GM12878 (cell line): Measurements from ENCODE around the gene GRIN3A.

Experiments used
- BACH1 ChIP-seq: fragments of 450-650 bp; IDR thresholded peaks from 2 replicates; pipeline ENCODE4 v1.6.1; 2017; ENCODE audit warnings: mild to moderate bottlenecking, borderline replicate concordance
- BMI1 ChIP-seq: fragments of 450-650 bp; IDR thresholded peaks from 2 replicates; pipeline ENCODE4 v1.6.1; 2016; ENCODE audit warnings: mild to moderate bottlenecking, moderate library complexity, borderline replicate concordance
- CEBPB ChIP-seq, 2 experiments: fragments of 150-350 bp in 1 of 2; IDR thresholded peaks; 2 replicates each; pipeline ENCODE4 v1.6.1; 2012 to 2014; ENCODE audit warnings: low read depth in 2 of 2, low read length in 2 of 2, borderline replicate concordance in 1 of 2, inconsistent platforms in 1 of 2
- EGR1 ChIP-seq, 2 experiments: IDR thresholded peaks; 1 replicate in 1 of 2; 2 replicates in 1 of 2; pipeline ENCODE4 v1.6.1; 2011 to 2012; ENCODE audit warnings: low read depth in 2 of 2, low read length in 2 of 2, borderline replicate concordance in 1 of 2, mild to moderate bottlenecking in 1 of 2, moderate library complexity in 1 of 2
- NR2C2 ChIP-seq: IDR thresholded peaks from 2 replicates; pipeline ENCODE4 v1.6.1; 2011; ENCODE audit warnings: borderline replicate concordance, low read depth; ENCODE audit not compliant: control insufficient read depth, insufficient read length
- PAX5 ChIP-seq: IDR thresholded peaks from 2 replicates; pipeline ENCODE4 v1.6.1; 2011; ENCODE audit warnings: low read depth, low read length, borderline replicate concordance
- POLR2AphosphoS5 ChIP-seq: IDR thresholded peaks from 2 replicates; pipeline ENCODE4 v1.6.1; 2011; ENCODE audit warnings: mild to moderate bottlenecking, low read length, inconsistent platforms
- TAF1 ChIP-seq: IDR thresholded peaks from 2 replicates; pipeline ENCODE4 v1.6.1; 2011; ENCODE audit warnings: mild to moderate bottlenecking, low read depth, low read length, borderline replicate concordance
- TF ChIP-seq, protein P1 (sequence below): IDR thresholded peaks from 2 replicates; pipeline ENCODE4 v1.6.1; 2012; ENCODE audit warnings: mild to moderate bottlenecking, low read depth, low read length
- TF ChIP-seq, protein P2 (sequence below), 3 experiments: IDR thresholded peaks in 2 of 3; conservative IDR thresholded peaks in 1 of 3; 2 replicates each; pipeline ENCODE4 v1.5.1; 2011; ENCODE audit warnings: low read depth in 3 of 3, low read length in 3 of 3, mild to moderate bottlenecking in 3 of 3, control low read depth in 2 of 3, moderate library complexity in 2 of 3, inconsistent platforms in 1 of 3, mixed read lengths in 1 of 3; ENCODE audit not compliant: control insufficient read depth in 2 of 3, insufficient read depth in 1 of 3; ENCODE audit errors: extremely low read depth in 1 of 3
- TF ChIP-seq, protein P3 (sequence below): fragments of 450-650 bp; IDR thresholded peaks from 2 replicates; pipeline ENCODE4 v1.6.1; 2017; ENCODE audit warnings: borderline replicate concordance
- TF ChIP-seq, protein P4 (sequence below): IDR thresholded peaks from 2 replicates; pipeline ENCODE4 v1.6.1; 2011; ENCODE audit warnings: low read depth, mild to moderate bottlenecking, low read length, moderate library complexity, borderline replicate concordance; ENCODE audit errors: extremely low read depth

DNA sequence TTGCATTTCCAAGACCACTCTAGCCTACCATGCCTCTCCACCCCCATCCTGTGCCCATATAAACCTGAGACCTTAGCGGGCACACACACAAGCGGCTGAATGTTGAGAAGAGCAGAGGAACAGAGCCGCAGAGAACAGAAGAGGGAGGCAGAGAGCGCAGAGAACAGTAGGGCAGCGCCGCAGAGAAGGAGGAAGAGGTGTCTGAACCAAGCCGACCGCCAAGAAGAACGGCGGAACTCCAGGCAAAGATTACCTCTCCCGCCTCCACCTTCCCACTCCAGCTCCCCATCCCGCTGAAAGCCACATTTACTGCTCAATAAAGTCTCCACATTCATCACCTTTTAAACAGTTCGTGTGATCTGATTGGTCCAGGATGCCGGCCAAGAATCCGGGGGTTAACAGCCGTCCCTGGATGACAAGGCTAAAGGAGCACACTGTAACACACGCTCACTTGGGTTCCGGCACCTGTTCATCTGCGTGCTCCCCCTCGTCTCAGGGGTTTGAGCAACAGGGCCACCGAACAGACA lies 33.2 kb downstream of the GRIN3A start:
- TF ChIP-seq, protein P1, sequence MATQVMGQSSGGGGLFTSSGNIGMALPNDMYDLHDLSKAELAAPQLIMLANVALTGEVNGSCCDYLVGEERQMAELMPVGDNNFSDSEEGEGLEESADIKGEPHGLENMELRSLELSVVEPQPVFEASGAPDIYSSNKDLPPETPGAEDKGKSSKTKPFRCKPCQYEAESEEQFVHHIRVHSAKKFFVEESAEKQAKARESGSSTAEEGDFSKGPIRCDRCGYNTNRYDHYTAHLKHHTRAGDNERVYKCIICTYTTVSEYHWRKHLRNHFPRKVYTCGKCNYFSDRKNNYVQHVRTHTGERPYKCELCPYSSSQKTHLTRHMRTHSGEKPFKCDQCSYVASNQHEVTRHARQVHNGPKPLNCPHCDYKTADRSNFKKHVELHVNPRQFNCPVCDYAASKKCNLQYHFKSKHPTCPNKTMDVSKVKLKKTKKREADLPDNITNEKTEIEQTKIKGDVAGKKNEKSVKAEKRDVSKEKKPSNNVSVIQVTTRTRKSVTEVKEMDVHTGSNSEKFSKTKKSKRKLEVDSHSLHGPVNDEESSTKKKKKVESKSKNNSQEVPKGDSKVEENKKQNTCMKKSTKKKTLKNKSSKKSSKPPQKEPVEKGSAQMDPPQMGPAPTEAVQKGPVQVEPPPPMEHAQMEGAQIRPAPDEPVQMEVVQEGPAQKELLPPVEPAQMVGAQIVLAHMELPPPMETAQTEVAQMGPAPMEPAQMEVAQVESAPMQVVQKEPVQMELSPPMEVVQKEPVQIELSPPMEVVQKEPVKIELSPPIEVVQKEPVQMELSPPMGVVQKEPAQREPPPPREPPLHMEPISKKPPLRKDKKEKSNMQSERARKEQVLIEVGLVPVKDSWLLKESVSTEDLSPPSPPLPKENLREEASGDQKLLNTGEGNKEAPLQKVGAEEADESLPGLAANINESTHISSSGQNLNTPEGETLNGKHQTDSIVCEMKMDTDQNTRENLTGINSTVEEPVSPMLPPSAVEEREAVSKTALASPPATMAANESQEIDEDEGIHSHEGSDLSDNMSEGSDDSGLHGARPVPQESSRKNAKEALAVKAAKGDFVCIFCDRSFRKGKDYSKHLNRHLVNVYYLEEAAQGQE, result no peak
- TF ChIP-seq, protein P2, sequence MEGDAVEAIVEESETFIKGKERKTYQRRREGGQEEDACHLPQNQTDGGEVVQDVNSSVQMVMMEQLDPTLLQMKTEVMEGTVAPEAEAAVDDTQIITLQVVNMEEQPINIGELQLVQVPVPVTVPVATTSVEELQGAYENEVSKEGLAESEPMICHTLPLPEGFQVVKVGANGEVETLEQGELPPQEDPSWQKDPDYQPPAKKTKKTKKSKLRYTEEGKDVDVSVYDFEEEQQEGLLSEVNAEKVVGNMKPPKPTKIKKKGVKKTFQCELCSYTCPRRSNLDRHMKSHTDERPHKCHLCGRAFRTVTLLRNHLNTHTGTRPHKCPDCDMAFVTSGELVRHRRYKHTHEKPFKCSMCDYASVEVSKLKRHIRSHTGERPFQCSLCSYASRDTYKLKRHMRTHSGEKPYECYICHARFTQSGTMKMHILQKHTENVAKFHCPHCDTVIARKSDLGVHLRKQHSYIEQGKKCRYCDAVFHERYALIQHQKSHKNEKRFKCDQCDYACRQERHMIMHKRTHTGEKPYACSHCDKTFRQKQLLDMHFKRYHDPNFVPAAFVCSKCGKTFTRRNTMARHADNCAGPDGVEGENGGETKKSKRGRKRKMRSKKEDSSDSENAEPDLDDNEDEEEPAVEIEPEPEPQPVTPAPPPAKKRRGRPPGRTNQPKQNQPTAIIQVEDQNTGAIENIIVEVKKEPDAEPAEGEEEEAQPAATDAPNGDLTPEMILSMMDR (IDR thresholded peaks at IDR 0.05 in 2 of 3, conservative IDR thresholded peaks at IDR 0.05 in 1 of 3; ENCODE audit: control insufficient read depth in 2 of 3, extremely low read depth in 1 of 3, insufficient read depth in 1 of 3, low read depth in 3 of 3, low read length in 3 of 3), result no peak
- TF ChIP-seq TAF1, result no peak
- TF ChIP-seq POLR2AphosphoS5, result no peak
- TF ChIP-seq BMI1, result no peak
- no peak for TF ChIP-seq PAX5
- TF ChIP-seq, protein P3, sequence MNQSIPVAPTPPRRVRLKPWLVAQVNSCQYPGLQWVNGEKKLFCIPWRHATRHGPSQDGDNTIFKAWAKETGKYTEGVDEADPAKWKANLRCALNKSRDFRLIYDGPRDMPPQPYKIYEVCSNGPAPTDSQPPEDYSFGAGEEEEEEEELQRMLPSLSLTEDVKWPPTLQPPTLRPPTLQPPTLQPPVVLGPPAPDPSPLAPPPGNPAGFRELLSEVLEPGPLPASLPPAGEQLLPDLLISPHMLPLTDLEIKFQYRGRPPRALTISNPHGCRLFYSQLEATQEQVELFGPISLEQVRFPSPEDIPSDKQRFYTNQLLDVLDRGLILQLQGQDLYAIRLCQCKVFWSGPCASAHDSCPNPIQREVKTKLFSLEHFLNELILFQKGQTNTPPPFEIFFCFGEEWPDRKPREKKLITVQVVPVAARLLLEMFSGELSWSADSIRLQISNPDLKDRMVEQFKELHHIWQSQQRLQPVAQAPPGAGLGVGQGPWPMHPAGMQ, result no peak
- TF ChIP-seq, protein P4, sequence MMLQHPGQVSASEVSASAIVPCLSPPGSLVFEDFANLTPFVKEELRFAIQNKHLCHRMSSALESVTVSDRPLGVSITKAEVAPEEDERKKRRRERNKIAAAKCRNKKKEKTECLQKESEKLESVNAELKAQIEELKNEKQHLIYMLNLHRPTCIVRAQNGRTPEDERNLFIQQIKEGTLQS, result no peak
- no peak for TF ChIP-seq EGR1 (IDR thresholded peaks at IDR 0.05; ENCODE audit: borderline replicate concordance in 1 of 2, low read depth in 2 of 2, low read length in 2 of 2)
- no peak for TF ChIP-seq BACH1
- no peak for TF ChIP-seq CEBPB (IDR thresholded peaks at IDR 0.05; ENCODE audit: borderline replicate concordance in 1 of 2, low read depth in 2 of 2, low read length in 2 of 2)
- no peak for TF ChIP-seq NR2C2
